Measurements from ENCODE around the gene TMEM132D.
A peak's percentile ranks its signal among the peaks of the same experiment; 100 is the strongest.

Gene TMEM132D

DNA sequence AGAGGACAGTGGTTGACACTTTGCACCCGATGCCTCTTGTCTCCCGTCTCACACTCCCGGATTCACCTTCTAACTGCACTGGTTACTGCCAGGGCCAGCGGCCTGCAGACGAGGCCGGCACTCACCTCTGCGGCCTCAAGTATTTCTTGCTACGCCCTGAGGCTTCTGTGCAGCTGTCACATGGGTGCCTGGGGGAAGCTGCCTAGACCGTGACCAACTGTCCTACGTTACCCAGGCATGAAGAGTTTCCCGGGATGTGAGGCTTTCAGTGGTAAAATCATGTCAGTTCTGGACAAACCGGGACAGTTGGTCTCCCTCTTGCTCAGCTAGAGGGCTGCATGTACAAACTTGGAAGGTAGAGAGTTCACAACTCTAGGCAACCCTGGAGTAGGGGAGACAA lies 776.1 kb downstream of the TMEM132D start:
- Histone ChIP-seq H3K9me3 (ENCODE audit: control insufficient read depth in 1 of 2, low read length in 2 of 2) (peaks cover 5 to 7% of the 10 kb centered on the region in 2 donors), H3K27ac (ENCODE audit: low read length) (no peak overlapping the region), H3K4me3 (ENCODE audit: low read depth in 1 of 2, low read length in 2 of 2) (no peak overlapping the region), H3K4me1 (ENCODE audit: control insufficient read depth in 1 of 2, insufficient read depth in 2 of 2, low read length in 2 of 2) (no peaks in the 10 kb centered on the region), H3K27me3 (ENCODE audit: low read depth, low read length) (no peaks in the 10 kb centered on the region), H3K36me3 (ENCODE audit: control insufficient read depth in 1 of 2, insufficient read depth in 2 of 2, low read length in 2 of 2) (no peaks in the 10 kb centered on the region)

DNA sequence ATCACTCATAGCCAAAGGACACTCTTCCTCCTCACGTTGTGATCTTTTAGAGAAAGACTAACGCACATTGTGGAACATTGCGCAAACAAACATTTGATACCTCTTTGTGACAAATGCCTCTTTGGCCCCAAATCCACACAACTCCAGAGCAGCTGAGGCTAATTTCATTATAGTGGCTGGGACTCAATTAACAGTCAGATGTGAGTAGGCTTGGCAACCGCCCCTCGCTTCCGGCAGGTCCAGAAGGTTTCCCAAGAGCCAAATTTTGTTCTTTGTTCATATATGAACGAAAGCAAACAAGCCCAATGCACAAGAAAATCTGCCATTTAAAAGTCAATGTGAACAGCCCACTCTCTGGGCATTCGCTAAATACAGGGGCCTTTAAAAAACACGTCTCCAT lies 776.6 kb downstream of the TMEM132D start:
- H3K27me3 ChIP-seq (ENCODE audit: low read depth, low read length) = no peaks in the 10 kb centered on the region

DNA sequence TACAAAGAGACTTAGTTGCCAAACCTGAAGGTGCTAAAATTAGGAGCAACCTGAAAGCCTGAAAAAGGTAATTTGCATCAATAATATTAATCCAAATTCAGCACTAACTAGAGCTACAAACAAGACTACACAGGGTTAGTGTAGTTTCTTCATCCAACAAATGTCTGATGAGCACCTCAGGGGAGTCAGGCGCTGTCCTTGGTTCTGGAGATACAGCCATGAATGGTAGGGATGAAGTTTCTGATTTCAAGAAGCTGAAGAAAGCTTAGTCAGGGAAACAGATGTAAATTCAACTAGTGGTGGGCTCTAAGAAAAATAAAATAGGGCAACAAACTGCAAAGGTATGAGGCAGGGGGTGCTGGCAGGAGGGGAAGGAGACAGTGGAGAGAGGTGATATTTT lies 784.3 kb downstream of the TMEM132D start:
- Histone ChIP-seq H3K36me3 (ENCODE audit: control insufficient read depth in 1 of 2, insufficient read depth in 2 of 2, low read length in 2 of 2) (no peaks in the 10 kb centered on the region), H3K27me3 (ENCODE audit: low read depth, low read length) (no peaks in the 10 kb centered on the region), H3K4me1 (ENCODE audit: control insufficient read depth in 1 of 2, insufficient read depth in 2 of 2, low read length in 2 of 2) (no peaks in the 10 kb centered on the region), H3K9me3 (ENCODE audit: control insufficient read depth in 1 of 2, low read length in 2 of 2) (no peaks in the 10 kb centered on the region), H3K27ac (ENCODE audit: low read length) (no peak overlapping the region), H3K4me3 (ENCODE audit: low read depth in 1 of 2, low read length in 2 of 2) (no peak overlapping the region)

More for the DNA sequence above, 776.6 kb downstream of the TMEM132D start:
- Histone ChIP-seq H3K27ac (ENCODE audit: low read length) (no peak overlapping the region), H3K36me3 (ENCODE audit: control insufficient read depth in 1 of 2, insufficient read depth in 2 of 2, low read length in 2 of 2) (no peaks in the 10 kb centered on the region), H3K4me1 (ENCODE audit: control insufficient read depth in 1 of 2, insufficient read depth in 2 of 2, low read length in 2 of 2) (no peaks in the 10 kb centered on the region), H3K4me3 (ENCODE audit: low read depth in 1 of 2, low read length in 2 of 2) (no peak overlapping the region), H3K9me3 (ENCODE audit: control insufficient read depth in 1 of 2, low read length in 2 of 2) (peaks cover 5 to 7% of the 10 kb centered on the region in 2 donors)

DNA sequence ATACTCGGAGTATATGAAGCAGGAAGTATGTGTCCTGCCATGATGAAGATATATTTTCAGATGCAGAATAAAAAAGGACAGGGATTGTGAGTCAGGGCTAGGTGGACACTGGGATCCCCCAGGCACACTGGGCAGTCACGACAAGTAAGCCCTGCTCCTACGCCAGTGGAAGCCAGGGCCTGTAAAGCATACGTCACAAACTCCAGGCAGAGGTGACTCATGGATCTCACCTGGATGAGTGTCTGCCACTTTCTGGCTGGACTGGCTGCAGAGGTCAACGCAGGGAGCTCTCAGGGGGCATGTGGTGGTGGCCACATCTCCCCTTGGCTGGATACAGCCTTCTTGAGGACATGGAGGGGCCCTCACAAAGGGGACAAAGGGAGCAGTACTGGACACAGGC lies 788.3 kb downstream of the TMEM132D start:
- no peaks in the 10 kb centered on the region for H3K36me3 ChIP-seq (ENCODE audit: control insufficient read depth in 1 of 2, insufficient read depth in 2 of 2, low read length in 2 of 2)
- no peak overlapping the region for H3K4me3 ChIP-seq (ENCODE audit: low read depth in 1 of 2, low read length in 2 of 2)
- H3K4me1 ChIP-seq (ENCODE audit: control insufficient read depth in 1 of 2, insufficient read depth in 2 of 2, low read length in 2 of 2) = no peaks in the 10 kb centered on the region

DNA sequence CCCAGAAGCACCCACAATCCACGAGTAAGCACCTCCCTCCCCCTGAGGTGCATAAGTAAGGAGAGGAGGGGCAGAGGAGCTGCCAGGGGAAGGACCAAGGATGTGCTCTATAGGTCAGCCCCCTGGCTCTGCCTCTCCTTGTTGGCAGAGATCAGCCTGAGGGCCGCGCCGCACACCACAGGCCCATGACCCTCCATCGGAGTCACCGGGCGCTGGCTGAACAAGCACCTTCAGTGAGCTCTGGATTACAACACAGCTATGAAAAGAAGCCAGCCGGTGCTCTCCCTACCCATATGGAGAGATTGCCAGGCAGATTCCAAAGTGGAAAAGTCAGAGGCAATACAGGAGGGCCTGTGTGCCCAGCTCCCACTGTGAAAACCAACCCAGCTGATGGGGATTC lies 793.2 kb downstream of the TMEM132D start:
- Histone ChIP-seq H3K27me3 (ENCODE audit: low read depth, low read length) (no peaks in the 10 kb centered on the region), H3K27ac (ENCODE audit: low read length) (no peak overlapping the region), H3K36me3 (ENCODE audit: control insufficient read depth in 1 of 2, insufficient read depth in 2 of 2, low read length in 2 of 2) (no peaks in the 10 kb centered on the region), H3K4me1 (ENCODE audit: control insufficient read depth in 1 of 2, insufficient read depth in 2 of 2, low read length in 2 of 2) (no peaks in the 10 kb centered on the region), H3K4me3 (ENCODE audit: low read depth in 1 of 2, low read length in 2 of 2) (no peak overlapping the region), H3K9me3 (ENCODE audit: control insufficient read depth in 1 of 2, low read length in 2 of 2) (peaks cover 0 to 19% of the 10 kb centered on the region in 2 donors)

More for the DNA sequence above, 788.3 kb downstream of the TMEM132D start:
- H3K27ac ChIP-seq (ENCODE audit: low read length) = no peak overlapping the region
- H3K9me3 ChIP-seq (ENCODE audit: control insufficient read depth in 1 of 2, low read length in 2 of 2) = peaks cover 0 to 7% of the 10 kb centered on the region in 2 donors
- H3K27me3 ChIP-seq (ENCODE audit: low read depth, low read length) = no peaks in the 10 kb centered on the region

DNA sequence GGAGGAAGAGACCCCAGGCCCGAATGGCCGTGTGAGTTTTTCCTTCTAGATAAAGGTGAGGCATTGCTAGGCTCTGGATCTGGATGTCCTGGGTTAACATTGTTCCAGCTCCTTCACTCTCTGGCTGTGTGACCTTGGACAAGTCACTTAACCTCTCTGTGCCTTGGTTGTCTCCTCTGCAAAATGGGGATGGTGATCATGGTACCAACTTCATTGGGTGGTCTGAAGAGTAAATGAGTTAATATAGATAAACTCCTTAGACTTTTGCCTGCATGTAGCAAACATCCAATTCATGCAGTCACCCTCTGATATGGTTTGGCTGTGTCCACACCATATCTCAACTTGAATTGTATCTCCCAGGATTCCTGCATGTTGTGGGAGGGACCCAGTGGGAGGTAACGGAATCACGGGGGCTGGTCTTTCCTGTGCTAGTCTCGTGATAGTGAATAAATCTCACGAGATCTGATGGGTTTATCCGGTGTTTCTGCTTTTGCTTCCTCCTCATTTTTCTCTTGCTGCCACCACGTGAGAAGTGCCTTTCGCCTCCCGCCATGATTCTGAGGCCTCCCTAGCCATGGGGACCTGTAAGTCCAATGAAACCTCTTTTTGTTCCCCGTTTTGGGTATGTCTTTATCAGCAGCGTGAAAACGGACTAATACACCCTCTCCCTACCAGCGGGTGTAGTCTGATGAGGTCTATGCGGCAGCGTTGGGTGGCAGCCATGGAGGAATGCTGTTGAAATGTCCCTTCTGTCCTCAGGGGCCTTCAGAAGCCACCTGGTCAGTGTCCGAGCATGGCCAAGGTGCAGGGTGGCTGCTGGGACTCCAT lies 794.4 kb downstream of the TMEM132D start:
- Histone ChIP-seq H3K27me3 (ENCODE audit: low read depth, low read length) (no peaks in the 10 kb centered on the region), H3K27ac (ENCODE audit: low read length) (no peak overlapping the region), H3K4me3 (ENCODE audit: low read depth in 1 of 2, low read length in 2 of 2) (no peak overlapping the region), H3K36me3 (ENCODE audit: control insufficient read depth in 1 of 2, insufficient read depth in 2 of 2, low read length in 2 of 2) (no peaks in the 10 kb centered on the region), H3K4me1 (ENCODE audit: control insufficient read depth in 1 of 2, insufficient read depth in 2 of 2, low read length in 2 of 2) (no peaks in the 10 kb centered on the region), H3K9me3 (ENCODE audit: control insufficient read depth in 1 of 2, low read length in 2 of 2) (peaks cover 0 to 19% of the 10 kb centered on the region in 2 donors)

DNA sequence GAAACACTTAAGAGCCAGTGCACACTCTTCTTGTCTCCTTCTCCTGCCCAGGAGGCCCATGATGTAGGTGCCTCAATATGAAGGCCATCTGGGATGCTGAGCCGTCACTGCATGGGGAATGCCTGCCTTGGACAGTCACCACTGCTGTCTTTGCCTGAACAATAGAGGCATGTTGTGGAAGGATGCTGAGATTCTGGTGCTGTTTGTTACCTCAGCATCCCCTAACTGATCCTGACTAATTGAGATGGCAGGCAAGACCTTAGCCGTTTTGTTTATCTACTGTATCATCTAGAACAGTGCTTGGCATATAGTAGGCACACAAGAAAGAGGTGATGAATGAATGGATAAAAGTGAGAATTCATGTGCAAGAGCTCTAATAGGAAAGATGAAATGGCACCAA lies 797.1 kb downstream of the TMEM132D start:
- H3K4me1 ChIP-seq (ENCODE audit: control insufficient read depth in 1 of 2, insufficient read depth in 2 of 2, low read length in 2 of 2) = no peaks in the 10 kb centered on the region
- H3K27ac ChIP-seq (ENCODE audit: low read length) = no peak overlapping the region
- H3K9me3 ChIP-seq (ENCODE audit: control insufficient read depth in 1 of 2, low read length in 2 of 2) = peaks cover 0 to 24% of the 10 kb centered on the region in 2 donors
- H3K27me3 ChIP-seq (ENCODE audit: low read depth, low read length) = no peaks in the 10 kb centered on the region
- H3K4me3 ChIP-seq (ENCODE audit: low read depth in 1 of 2, low read length in 2 of 2) = peak overlapping the region in 1 of 2 donors; percentile 14
- no peaks in the 10 kb centered on the region for H3K36me3 ChIP-seq (ENCODE audit: control insufficient read depth in 1 of 2, insufficient read depth in 2 of 2, low read length in 2 of 2)

DNA sequence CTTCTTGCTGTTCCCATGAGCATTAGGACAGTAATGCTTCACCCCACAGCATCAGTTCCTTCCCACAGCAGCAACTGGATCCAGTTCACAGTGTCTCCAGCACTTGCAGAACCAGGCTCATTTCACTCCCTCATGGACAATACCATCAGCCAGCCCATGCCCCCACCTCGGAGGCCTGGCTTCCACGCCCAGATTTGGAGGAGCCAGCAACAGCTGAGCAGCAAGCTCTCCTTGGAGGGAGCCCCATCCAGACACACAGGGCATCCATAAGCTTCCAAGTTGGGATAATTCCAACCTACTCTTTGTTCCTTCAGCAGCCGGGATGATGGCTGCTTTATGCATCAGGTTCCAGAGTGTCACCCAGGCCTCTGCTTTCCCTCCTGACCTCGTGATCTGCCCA lies 800.6 kb downstream of the TMEM132D start:
- no peaks in the 10 kb centered on the region for H3K4me1 ChIP-seq (ENCODE audit: control insufficient read depth in 1 of 2, insufficient read depth in 2 of 2, low read length in 2 of 2)
- no peak overlapping the region for H3K4me3 ChIP-seq (ENCODE audit: low read depth in 1 of 2, low read length in 2 of 2)
- H3K36me3 ChIP-seq (ENCODE audit: control insufficient read depth in 1 of 2, insufficient read depth in 2 of 2, low read length in 2 of 2) = no peaks in the 10 kb centered on the region
- H3K27me3 ChIP-seq (ENCODE audit: low read depth, low read length) = no peaks in the 10 kb centered on the region
- H3K27ac ChIP-seq (ENCODE audit: low read length) = no peak overlapping the region
- peaks cover 0 to 12% of the 10 kb centered on the region in 2 donors for H3K9me3 ChIP-seq (ENCODE audit: control insufficient read depth in 1 of 2, low read length in 2 of 2)

DNA sequence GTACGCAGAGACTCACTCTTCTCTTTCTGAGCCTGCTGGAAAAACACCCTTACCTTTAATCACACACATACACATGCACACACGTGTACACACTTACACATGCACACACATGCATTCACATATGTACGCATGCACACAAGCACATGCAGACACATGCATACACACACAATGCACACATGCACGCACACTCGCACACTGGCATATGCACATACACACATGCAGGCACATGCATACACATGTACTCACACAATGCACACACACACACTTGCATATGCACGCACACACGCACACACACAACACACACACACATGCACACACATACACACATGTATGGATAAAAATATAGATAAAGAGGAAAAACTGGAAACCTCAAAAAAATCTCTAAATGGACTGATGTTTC lies 801.6 kb downstream of the TMEM132D start:
- Histone ChIP-seq H3K4me1 (ENCODE audit: control insufficient read depth in 1 of 2, insufficient read depth in 2 of 2, low read length in 2 of 2) (no peaks in the 10 kb centered on the region), H3K27ac (ENCODE audit: low read length) (no peak overlapping the region), H3K36me3 (ENCODE audit: control insufficient read depth in 1 of 2, insufficient read depth in 2 of 2, low read length in 2 of 2) (no peaks in the 10 kb centered on the region), H3K9me3 (ENCODE audit: control insufficient read depth in 1 of 2, low read length in 2 of 2) (peaks cover 0 to 12% of the 10 kb centered on the region in 2 donors), H3K27me3 (ENCODE audit: low read depth, low read length) (no peaks in the 10 kb centered on the region), H3K4me3 (ENCODE audit: low read depth in 1 of 2, low read length in 2 of 2) (no peak overlapping the region)

DNA sequence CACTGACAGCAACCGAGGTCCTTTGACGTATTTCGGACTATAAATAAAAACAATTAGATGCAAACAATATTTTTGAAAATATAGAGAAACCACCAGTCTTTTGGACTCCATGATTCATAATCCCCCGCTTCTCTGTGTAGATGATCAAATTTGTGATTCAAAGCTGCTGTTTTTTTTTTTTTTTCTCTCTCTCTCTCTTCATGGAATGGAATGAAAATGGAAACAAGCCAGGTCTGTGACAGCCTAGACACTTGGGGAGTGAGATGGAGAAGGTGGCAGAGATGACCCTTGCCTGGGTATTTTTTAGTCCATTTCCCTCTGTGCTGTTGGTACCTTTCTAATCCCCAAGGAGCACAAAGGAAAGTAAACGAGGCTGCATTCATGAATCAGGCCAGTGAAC lies 802.0 kb downstream of the TMEM132D start:
- Histone ChIP-seq H3K27me3 (ENCODE audit: low read depth, low read length) (no peaks in the 10 kb centered on the region), H3K4me1 (ENCODE audit: control insufficient read depth in 1 of 2, insufficient read depth in 2 of 2, low read length in 2 of 2) (no peaks in the 10 kb centered on the region), H3K9me3 (ENCODE audit: control insufficient read depth in 1 of 2, low read length in 2 of 2) (peaks cover 0 to 10% of the 10 kb centered on the region in 2 donors), H3K4me3 (ENCODE audit: low read depth in 1 of 2, low read length in 2 of 2) (no peak overlapping the region), H3K36me3 (ENCODE audit: control insufficient read depth in 1 of 2, insufficient read depth in 2 of 2, low read length in 2 of 2) (no peaks in the 10 kb centered on the region), H3K27ac (ENCODE audit: low read length) (no peak overlapping the region)

DNA sequence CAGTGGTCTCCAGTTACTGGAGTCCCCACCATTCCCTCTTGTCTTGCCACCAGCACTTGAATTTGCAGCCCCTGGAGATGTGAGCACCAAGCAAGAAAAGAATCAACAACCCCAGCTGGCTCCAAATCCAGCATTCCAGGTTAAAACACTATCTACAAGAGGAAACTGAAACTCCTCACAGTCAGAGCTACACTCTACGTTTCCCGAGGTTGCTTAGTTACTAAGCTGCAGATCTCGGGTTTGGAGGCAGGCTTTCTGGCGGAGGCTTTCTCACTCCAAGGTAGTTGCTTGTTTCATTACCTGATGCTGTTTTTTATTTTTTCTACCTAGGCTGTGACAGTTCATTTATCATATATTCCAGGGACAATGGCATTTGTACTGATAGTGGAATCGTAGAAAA lies 802.4 kb downstream of the TMEM132D start:
- Histone ChIP-seq H3K4me3 (ENCODE audit: low read depth in 1 of 2, low read length in 2 of 2) (no peak overlapping the region), H3K4me1 (ENCODE audit: control insufficient read depth in 1 of 2, insufficient read depth in 2 of 2, low read length in 2 of 2) (no peaks in the 10 kb centered on the region), H3K27ac (ENCODE audit: low read length) (no peak overlapping the region), H3K9me3 (ENCODE audit: control insufficient read depth in 1 of 2, low read length in 2 of 2) (peaks cover 0 to 6% of the 10 kb centered on the region in 2 donors), H3K36me3 (ENCODE audit: control insufficient read depth in 1 of 2, insufficient read depth in 2 of 2, low read length in 2 of 2) (no peaks in the 10 kb centered on the region), H3K27me3 (ENCODE audit: low read depth, low read length) (no peaks in the 10 kb centered on the region)

DNA sequence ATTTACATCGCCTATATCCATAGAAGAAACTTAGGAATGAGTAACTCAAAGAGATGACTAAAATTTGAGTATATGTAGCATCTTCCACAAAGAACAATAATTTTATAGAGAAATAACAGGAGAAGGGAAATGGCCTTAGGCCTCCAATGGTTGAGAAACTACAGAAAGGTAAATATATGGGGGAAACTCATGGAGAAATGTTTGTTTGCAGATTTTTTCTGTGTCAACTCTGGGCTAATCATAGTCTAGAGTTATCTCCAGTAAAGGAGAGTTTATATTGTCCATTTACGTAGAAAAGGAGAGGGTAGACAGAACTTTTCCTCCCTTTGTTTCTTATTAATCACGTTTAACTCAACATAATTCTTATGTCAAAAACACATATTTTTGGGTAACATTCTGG lies 806.4 kb downstream of the TMEM132D start:
- no peaks in the 10 kb centered on the region for H3K27me3 ChIP-seq (ENCODE audit: low read depth, low read length)
- H3K4me1 ChIP-seq (ENCODE audit: control insufficient read depth in 1 of 2, insufficient read depth in 2 of 2, low read length in 2 of 2) = no peaks in the 10 kb centered on the region
- H3K9me3 ChIP-seq (ENCODE audit: control insufficient read depth in 1 of 2, low read length in 2 of 2) = no peaks in the 10 kb centered on the region
- H3K4me3 ChIP-seq (ENCODE audit: low read depth in 1 of 2, low read length in 2 of 2) = no peak overlapping the region
- no peaks in the 10 kb centered on the region for H3K36me3 ChIP-seq (ENCODE audit: control insufficient read depth in 1 of 2, insufficient read depth in 2 of 2, low read length in 2 of 2)
- no peak overlapping the region for H3K27ac ChIP-seq (ENCODE audit: low read length)
